HG03571 (cell line): ENCODE data around the gene PAK5.
"Not testable (repeated sequence)": the region's sequence is repeated elsewhere in the genome, so short reads cannot be mapped to it uniquely, and the experiment has no call there.

Source experiments
- ATAC-seq: cut with Tn5 transposase; IDR thresholded peaks from one replicate; pipeline ENCODE4 v1.9.1; 2021; ENCODE audit not compliant: unreplicated experiment

PAK5 gene

DNA sequence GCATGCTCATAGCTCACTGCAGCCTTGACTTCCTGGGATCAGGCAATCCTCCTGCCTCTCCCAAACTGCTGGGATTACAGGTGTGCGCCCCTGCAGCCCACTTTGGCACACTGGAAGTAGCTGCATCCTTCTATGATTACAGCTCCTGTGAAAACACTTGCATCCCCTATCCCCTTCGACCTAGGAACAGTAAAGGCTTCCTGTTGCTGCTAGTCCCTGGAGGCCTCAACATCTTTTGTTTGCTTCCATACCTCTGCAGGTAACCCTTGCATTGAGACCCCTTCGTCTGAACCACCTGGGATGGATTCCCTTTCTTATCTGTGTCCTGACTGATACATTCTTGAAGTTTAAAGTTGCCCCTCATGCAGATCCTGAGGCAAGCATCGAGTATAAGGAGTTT lies 152.4 kb downstream of the PAK5 start:
- no peak for ATAC-seq

DNA sequence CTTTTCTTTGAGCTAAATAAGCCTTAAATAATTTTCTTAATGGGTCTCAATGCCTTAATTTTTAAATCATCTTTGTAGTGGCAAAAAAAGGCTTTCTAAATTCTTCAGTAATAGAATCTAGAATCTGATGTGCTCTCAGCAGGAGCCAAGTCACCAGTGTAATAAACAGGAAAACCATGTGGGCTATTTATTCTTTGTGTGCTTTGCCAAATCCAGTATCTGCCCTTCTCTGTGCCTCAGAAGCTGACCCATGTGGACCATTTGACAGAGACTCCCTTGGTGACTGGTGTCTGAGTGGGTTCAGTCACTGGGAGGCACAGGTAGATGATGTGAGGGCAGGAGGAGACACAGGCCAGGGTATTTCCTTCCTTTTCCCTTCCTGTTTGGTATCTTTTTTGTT lies 152.9 kb downstream of the PAK5 start:
- no peak for ATAC-seq

DNA sequence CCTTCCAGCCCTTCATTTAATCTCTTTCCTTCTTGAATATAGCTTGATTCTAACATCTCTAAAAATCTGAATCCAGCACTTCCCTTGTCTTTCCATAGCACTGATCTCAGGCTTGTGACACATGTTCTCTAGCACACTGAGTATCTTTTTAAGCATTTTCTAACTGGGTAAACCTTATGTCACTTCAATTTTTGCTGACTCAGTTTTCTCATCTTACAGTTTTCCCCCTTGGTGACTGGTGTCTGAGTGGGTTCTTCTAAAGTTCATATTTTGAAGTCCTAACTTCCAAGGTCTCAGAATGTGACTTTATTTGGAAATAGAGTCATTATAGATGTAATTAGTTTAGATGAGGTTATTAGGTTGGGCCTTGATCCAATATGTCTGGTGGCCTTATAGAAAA lies 153.9 kb downstream of the PAK5 start:
- no peak for ATAC-seq

DNA sequence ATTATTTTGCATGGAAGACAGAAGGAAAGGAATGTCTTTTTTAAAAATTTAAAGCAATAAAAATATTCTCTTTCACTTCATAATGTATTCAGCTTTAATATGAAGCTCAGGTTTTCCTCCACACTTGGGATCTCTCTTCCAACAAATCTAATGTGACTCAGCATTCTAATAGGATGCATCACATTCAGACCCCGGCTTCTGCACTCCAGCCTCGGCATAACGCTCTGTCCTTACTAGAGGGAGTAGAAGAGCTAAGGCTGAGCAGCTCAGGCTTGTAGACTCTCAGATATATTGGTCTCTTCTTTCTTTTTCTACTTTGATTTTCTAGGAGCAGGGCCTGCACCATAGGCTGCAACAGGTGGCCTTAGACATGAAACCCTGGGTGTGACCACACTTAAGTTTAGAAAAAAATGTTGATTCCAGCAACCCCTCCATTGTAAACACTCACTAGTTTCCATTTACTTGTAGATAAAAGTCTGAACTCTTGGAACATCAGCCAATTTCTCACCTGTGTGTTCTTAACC lies 161.7 kb downstream of the PAK5 start:
- ATAC-seq = no peak

DNA sequence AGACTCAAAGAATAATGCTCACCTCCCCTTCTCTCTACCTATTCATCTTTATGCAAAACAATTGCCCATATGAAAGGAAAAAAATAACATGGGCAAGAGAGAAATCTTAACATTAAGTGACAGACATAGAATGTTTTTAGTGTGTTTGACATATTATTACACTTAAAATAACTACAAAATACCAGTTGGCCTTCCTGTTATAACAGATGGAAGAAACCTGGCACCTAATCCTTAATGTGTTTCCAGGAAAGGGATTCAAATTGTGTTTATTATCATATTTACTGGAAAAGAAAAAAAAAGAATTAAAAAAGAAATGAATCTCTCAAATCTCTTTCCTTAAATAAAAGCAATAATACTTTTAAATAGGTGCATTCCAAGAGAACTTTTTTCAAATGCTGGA lies 165.9 kb downstream of the PAK5 start:
- ATAC-seq = no peak

DNA sequence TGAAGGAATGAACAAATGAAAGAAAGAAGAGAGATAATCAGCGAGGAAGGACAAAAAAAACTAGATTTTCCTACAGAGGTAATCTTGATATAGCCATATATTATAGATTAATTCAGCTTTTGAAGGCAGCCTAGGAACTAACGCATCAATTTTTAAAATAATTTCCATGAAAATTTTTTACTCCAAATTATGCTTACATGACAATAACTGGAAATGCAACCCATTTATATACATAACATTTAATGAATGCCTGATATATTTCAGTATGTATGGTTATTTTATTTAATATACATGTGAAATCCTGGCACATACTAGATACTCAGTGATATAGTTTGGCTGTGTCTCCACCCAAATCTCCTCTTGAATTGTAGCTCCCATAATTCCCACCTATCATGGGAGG lies 166.8 kb downstream of the PAK5 start:
- ATAC-seq = no peak

DNA sequence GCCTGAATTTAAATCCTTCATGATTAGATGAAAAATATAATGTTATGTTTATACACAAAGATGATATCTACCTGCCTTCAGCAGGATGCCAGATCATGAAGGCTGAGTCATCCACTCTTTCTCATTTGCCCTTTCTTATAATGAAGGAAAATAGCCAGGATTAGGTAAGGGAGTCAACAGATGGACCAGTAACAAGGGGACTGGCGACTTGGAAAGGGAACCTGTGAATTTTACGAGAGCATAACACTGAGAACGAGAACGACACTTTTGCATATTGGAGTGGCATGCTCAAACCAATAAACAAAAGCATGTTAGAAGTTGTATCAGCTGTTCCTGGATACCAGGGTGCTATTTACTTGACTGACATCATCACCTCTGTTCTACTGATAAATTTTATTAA lies 170.5 kb downstream of the PAK5 start:
- ATAC-seq = no peak

DNA sequence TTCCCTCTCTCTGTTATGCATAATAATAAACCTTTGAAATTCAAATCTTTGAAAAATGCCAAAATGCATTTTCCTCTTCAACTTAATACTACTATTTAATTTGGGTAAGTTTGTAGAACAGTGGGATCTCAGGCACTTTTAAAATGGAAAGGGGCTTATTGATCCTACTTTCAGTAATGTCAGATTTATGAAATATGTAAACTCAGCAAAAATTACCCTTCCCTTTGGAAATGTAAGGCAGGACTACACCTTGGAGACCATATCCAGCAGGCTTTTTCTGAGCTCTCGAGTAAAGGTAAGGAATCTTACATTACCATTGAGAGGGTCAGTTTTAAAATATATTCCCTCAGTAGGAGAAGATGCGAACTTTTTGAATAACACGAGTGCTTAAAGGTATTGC lies 175.5 kb downstream of the PAK5 start:
- no peak for ATAC-seq

DNA sequence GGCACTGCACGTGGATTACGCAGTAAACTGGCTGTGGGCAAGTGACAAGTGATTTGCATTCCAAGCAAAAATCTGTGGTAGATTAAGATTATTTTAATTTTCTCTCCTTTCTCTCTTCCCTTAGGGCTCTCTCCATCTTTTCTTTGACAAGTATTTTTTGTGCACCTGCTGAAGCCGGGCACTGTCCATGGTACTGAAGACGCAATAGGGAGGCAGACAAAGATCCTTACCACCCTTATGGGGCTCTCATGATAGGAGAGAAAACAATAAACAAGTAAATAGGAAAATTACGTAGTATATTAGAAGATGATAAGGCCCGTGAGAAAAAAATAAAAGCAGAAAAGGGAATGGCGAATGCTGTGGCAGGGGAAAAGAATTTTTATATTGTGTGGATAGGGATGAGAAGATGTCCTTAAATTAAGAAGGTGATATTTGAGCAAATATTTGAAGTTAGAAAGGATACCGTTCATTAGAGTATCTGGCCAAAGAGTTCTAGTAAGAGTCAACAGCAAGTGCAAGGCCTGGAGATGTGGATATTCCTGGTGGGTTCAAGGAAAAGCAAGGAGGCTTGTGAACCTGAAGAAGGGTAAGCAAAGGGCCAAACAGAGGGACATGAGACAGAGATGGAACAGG lies 178.5 kb downstream of the PAK5 start:
- no peak for ATAC-seq

DNA sequence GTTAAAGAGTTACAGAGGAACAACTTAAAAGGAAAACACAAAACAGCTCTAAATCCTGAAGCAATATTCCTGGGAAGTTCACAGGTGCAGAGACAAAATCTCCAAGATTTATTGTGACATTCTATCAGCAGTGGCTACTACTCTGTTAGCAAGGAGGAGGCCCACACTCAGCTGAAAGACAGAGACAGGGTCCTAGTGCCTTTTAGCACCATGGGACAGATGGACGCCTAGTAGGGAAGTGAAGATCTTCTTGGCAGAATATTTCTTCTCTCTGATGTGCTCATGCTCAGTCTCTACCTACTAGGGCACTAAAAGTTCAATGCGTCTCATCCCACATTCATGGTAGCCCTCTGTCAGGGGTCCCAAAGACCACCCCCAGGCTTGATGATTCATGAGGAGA lies 191.1 kb downstream of the PAK5 start:
- no peak for ATAC-seq

DNA sequence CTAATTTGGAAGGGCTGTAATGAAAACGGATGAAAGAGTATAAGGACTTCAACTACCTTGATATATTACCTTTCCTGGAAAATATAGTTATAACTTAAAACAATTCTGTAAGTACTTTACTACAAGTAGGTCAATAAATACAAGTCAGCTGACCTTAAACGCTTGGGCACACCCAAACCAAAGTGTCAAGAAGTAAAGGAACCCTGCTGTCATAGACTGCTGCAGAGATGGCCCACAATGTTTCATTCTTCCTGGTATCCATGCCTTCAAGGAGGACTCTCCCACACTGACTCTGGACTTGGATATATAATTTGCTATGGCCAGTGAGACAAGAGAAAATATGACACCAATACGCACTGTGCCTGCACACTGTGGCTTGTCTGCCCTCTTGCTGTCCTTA lies 192.5 kb downstream of the PAK5 start:
- ATAC-seq = no peak

DNA sequence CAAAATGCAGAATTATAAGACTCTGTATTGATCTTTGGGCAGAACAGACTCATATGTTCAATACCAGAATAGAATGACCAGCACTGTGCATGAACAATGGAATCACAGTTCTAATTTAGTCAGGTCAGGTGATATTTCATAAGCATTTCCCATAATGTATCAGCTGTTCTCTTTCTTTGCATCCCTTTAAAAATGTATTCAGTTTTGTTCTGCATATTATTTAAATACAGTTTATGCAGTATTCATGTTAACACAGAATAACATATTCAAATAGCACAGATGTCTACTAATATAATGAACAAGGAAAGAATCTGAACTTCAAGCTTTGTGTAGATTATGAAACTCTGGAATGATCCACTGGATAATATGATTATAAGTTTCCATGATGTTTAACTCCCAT lies 196.0 kb downstream of the PAK5 start:
- no peak for ATAC-seq

DNA sequence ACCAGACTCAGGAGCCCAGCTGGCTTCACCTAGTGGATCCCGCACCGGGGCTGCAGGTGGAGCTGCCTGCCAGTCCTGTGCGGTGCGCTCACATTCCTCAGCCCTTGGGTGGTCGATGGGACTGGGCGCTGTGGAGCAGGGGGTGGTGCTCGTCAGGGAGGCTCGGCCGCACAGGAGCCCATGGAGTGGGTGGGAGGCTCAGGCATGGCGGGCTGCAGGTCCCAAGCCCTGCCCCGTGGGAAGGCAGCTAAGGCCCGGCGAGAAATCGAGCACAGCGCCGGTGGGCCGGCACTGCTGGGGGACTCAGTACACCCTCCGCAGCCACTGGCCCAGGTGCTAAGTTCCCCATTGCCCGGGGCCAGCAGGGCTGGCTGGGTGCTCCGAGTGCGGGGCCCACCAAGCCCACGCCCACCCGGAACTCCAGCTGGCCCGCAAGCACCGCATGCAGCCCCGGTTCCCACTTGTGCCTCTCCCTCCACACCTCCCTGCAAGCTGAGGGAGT lies 197.3 kb downstream of the PAK5 start:
- ATAC-seq = not testable (repeated sequence)

DNA sequence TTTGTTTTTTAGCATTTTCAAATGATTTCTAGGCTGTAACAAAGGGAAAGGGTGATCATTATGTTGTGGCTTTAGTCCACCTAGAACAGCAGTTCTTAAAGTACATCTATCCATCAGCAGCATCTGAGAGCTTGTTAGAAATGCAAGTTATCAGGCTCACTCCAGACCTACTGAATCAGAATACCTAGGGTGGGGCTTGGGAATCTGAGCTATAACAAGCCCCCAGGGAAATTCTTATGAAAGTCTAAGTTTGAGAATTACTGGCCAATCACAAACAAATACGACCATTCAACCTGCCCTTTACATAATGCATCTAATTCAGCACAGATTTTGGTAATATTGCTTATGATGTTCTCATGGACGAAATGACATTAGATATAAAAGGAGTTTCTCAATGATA lies 201.0 kb downstream of the PAK5 start:
- ATAC-seq = no peak

DNA sequence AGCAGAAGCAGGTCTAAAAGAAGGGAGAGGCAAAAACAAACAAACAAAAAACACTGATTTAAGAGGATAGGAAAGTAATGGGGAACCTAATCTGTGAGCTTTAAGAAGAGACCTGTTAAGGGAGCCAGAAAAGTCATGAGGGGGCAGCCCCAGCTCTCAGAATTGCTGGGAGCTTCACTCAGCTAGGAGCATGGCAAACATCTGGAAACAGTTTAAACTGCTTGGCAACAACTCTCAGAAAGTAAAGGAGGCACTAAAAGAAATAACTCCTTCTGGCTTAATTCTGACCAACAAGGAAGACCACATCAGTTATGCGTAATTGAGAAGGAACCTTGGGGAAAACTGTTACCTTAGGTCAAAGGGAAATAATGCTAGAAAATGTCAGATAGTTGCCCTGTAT lies 203.1 kb downstream of the PAK5 start:
- ATAC-seq = no peak

DNA sequence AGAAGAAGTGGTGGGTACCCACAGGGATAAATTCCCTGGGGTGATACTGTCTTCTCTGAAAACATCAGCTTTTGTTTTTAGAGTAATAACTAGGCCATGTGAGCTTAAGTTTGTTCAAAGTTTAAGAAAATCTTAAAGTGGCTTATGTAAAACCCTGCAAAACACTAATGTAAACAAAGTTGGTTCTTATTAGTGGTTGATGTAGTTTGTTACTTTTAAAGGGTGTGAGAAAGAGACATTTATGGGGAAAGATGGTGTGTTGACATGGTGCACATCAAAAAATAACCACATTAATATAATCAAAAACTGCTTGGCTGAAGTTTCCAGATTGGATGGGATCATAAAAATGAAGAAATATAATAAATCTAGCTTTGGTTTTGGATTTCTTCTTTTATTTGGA lies 204.5 kb downstream of the PAK5 start:
- ATAC-seq = no peak

DNA sequence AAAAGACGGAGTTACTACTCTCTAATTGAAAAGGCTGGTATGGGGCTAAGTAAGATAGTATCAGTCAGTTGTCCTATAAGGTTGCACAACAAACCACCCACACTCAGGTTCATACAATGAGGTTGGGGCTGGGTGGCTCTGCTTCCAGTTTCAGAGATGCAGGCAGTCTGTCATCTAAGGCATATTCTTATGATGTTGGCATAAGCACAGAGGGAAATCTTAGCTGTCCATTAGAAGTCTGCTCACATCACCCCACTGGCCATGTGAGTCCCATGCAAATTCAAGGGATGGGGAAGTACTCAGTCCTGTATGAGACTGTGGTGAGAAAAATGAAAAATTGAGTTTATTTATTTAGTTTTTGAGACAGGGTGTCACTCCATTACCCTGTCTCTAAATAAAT lies 205.9 kb downstream of the PAK5 start:
- no peak for ATAC-seq

DNA sequence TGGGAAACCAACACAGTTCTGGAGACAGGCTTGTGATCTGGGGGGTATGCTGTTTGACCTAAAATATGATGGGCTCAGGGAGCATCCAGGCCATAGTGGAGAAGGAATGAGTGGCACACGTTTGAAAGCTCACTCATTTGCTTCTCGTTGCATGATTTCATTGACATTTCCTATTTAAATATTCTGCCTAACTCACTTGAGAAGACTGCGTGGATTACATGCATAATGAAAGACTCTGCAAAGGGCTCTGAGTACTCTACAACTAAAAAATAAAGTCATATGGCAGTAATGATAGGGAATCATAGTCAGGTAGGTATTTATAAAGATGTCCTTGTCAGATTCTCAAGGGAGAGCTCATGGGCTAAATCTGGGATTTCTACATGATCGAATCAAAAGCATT lies 206.6 kb downstream of the PAK5 start:
- ATAC-seq = no peak

DNA sequence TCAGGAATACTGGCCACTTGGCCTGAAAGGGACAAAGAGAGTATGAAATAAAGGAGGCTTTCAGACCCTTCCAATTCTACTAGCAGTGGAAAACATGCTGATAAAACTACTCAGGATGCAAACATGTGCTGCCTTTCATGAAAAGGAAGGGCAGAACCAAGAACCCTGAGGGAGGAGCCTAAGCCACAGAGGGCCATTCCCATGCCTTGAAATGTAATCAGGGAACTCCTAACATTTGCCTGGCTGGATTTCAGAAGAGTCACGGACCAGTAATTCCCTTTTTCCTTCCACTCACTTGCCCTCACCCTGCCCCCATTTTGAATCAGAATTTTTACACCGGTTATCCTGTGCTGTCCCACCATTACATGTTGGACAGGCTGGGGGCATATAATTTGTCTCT lies 208.3 kb downstream of the PAK5 start:
- ATAC-seq = no peak

DNA sequence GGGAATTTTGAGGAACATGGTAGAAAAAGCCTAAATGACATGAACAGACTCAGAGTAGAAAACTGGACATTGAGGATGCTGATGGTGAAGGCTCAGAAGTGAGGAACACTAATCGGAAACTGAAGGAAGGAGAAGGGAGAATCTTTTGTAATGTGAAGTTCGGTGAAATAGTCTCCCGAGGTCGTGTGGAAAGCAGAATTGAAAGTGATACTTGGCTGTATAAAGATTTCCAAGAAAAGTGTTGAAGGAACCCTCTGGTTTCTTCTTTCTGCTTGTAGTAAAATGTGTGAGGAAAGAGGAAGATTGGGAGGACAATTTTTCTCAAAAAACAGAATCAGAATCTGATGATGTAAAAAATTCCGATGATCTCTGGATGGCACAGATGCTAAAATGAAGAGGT lies 209.0 kb downstream of the PAK5 start:
- no peak for ATAC-seq

DNA sequence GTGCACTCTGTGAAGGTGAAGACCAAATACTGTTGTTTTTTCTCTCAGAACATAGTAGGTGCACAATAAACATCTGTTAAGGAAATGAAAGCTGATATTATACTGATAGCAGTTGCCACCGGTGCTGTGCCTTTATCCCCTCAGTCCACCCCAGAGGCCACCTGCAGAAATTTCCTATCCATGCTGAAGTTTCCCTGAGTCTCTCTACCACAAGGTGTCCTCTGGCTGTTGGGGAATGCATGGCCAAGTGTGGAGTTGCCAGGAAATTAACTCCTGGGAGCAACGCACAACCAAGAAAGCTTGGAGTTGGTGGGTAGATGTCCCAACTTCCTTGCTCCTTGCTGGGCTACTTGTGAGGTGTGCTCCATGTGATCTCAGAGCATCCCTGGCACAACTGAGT lies 210.3 kb downstream of the PAK5 start:
- ATAC-seq = no peak

DNA sequence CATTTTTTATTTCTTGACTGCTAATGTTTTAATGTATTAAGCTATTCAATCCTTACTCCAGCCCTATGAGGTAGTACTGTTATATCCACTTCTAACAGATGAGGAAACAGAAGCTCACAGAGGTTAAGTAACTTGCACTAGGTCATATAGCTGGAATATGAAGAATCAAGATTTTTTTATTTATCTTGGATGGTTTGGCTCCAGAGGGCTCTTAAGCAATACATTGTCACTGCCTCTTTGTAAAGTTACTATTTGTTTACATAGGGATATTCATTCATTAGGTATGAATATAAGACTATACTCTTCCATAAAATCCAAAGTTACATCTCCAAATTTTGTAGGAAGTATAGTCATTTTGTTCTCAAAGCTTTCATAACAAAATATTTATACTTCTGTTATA lies 210.7 kb downstream of the PAK5 start:
- ATAC-seq = no peak

DNA sequence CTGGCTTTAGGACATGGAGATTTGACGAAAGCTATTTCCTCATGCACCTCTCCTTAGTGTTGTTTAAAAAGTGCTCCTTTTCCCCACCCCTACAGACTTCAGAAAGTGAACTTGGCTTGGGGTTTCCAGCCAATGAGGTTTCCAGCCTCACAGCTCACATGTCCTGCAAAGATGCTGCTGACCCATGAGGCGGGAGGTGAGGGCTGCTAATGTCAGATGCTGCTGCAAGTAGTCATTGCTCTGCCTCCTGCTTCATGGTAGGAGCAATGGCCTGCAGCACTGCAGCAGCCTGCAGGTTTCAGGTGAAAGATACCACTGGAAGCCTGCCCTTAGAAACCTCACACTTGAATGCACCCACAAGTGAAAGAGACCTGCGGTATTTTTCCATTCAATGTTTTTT lies 211.7 kb downstream of the PAK5 start:
- ATAC-seq = no peak
